GM13977 (cell line): ENCODE results near the gene PRPSAP2.
"Not testable (repeated sequence)": the region's sequence is repeated elsewhere in the genome, so short reads cannot be mapped to it uniquely, and the experiment has no call there.

Experiments used
- DNase-seq: peaks from one replicate; pipeline ENCODE4 v3.0.0; 2012; ENCODE audit warnings: low spot score
- in situ Hi-C: fragments of 300-500 bp; cut with MboI; formaldehyde crosslinking; loops from one replicate; pipeline ENCODE4 v1.12.0; 2022; ENCODE audit warnings: low sequenced_read_pairs, low pct_unique_long_range_greater_than_20kb, mixed read lengths, inconsistent platforms; ENCODE audit not compliant: unreplicated experiment
- TF ChIP-seq, protein P1 (sequence below): IDR thresholded peaks from 2 replicates; pipeline ENCODE4 v1.5.1; 2012; ENCODE audit warnings: mild to moderate bottlenecking, control low read depth; ENCODE audit not compliant: insufficient read depth; ENCODE audit errors: extremely low read depth, missing control alignments

Gene PRPSAP2

DNA sequence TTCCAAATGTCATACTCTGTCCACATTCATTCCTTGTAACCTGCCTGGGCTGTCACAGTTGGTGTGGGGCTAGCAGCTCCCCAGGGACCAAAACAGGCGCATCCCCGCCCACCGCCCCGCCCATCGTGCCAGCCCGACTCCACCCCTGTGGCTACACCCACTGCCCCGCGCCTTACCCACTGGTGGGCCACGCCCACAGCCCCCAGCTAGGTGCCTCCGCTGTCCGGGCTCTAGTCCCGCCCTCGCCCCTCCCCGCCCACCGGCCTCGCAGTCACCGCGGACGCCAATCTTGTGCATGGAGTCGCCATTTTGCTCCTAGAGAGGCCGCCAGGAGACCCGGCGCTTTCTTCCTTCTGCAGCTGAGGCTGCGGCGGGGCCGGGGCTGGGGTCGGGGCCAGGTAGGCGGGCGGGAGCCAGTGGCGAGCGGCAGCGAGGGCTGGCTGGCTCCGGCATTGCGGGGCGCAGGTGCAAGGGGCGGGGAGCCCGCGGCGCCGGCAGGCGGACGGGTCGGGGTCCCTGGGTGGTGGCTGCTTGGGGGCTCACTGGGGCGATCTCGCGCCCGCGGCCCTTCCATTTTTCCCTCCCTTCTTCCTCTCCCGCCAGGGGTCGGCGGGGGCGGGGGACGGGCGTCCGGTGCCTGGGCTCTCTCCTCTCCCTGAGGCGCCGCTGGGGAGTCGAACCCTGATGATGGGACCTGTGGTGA is at the start of gene PRPSAP2:
Gene PRPSAP2 (plus strand): TSS at position 268 of the 703 bp plus-strand sequence. CDS start 7,703 bp downstream, outside the sequence.
- TF ChIP-seq, protein P1, sequence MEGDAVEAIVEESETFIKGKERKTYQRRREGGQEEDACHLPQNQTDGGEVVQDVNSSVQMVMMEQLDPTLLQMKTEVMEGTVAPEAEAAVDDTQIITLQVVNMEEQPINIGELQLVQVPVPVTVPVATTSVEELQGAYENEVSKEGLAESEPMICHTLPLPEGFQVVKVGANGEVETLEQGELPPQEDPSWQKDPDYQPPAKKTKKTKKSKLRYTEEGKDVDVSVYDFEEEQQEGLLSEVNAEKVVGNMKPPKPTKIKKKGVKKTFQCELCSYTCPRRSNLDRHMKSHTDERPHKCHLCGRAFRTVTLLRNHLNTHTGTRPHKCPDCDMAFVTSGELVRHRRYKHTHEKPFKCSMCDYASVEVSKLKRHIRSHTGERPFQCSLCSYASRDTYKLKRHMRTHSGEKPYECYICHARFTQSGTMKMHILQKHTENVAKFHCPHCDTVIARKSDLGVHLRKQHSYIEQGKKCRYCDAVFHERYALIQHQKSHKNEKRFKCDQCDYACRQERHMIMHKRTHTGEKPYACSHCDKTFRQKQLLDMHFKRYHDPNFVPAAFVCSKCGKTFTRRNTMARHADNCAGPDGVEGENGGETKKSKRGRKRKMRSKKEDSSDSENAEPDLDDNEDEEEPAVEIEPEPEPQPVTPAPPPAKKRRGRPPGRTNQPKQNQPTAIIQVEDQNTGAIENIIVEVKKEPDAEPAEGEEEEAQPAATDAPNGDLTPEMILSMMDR: no peak

GRCh38 chr17:18815924-18816323 is 42.0 kb upstream of the PRPSAP2 start:
- in situ Hi-C loops: loop anchor here (25.0 kb wide), 2 partner anchors 121 to 196 kb away; partner anchors contain the start of gene FAM83G

More for the DNA sequence above, at the start of gene PRPSAP2:
- peak; percentile 98 for DNase-seq
- in situ Hi-C loops: no loop called here

GRCh38 chr17:18816489-18817371 is 41.2 kb upstream of the PRPSAP2 start:
- in situ Hi-C loops: loop anchor here (25.0 kb wide), 2 partner anchors 121 to 196 kb away; partner anchors contain the start of gene FAM83G
- DNase-seq: peak; percentile 10
- TF ChIP-seq, protein P1: peak; percentile 67

More at GRCh38 chr17:18815924-18816323, 42.0 kb upstream of the PRPSAP2 start:
- DNase-seq: not testable (repeated sequence)

GRCh38 chr17:18821430-18821829 is 36.5 kb upstream of the PRPSAP2 start:
- not testable (repeated sequence) for DNase-seq
- in situ Hi-C loops: loop anchor here (25.0 kb wide), 2 partner anchors 116 to 191 kb away; partner anchors contain the start of gene FAM83G

DNA sequence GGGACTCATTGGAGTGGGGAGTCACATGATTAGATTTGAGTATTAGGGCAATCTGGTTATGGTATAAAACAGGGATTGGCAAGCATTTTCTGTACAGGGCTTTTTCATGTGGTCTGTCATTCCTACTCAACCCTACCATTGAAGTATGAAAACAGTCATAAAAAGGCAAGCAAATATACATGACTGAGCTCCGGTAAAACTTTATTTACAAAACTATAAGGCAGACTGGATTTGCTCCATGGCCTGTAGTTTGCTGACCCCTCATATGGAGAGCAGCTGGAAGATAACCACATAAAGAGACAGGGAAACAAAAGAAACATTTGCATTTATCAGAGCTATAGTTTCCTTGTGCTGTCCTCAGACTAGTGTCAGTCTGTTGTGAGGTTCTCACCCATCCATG is 30.3 kb upstream of the PRPSAP2 start:
- in situ Hi-C loops, DNase-seq: not testable (repeated sequence)

DNA sequence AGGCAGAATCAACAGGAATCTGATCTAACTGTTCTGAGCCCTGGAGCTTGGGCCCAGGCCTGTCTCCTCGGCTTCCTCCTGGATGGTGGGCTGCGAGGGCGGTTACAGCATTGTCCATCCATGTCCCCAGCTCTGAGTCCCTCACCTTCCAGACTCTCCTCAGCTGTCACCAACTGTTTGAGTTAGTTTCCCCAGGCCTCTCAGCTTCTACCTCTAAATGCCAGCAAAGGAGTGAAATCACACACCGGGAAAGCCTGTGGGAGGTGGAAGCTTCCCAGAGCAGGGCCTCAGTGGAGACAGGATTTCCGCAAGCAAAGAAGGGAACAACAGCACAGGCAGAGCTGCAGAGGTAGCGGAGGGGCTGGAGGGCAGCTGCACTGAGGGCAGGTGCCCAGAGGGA is 9.4 kb upstream of the PRPSAP2 start:
- DNase-seq: no peak
- TF ChIP-seq, protein P1: no peak
- in situ Hi-C loops: no loop called here

DNA sequence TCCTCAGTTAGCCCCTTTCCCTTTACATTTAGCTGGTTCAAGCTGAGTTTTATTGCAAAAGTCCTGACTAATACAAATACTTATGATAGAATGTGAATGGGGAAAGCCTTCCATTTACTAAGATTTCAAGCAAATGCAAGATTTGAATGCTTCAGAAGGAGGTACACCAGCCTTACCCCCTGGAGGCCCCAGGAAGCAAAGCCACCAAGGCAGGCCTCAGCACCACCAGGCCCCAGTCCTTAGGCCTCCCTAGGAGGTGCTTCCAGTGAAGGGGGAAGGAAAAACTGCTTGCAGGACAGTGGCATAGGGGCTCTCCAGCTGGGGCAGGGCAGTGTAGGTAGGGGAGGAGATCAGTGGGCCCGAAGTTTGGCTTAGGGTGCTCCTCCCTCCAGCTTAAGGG is 7.3 kb upstream of the PRPSAP2 start:
- no peak for DNase-seq
- TF ChIP-seq, protein P1: no peak
- in situ Hi-C loops: no loop called here

- in situ Hi-C loops: no loop called here
- TF ChIP-seq, protein P1: no peak
- no peak for DNase-seq
These were observed 6.7 kb upstream of the PRPSAP2 start for GRCh38 chr17:18851201-18851600.
